Measurements from ENCODE around the gene KLHL25.

KLHL25 gene

DNA sequence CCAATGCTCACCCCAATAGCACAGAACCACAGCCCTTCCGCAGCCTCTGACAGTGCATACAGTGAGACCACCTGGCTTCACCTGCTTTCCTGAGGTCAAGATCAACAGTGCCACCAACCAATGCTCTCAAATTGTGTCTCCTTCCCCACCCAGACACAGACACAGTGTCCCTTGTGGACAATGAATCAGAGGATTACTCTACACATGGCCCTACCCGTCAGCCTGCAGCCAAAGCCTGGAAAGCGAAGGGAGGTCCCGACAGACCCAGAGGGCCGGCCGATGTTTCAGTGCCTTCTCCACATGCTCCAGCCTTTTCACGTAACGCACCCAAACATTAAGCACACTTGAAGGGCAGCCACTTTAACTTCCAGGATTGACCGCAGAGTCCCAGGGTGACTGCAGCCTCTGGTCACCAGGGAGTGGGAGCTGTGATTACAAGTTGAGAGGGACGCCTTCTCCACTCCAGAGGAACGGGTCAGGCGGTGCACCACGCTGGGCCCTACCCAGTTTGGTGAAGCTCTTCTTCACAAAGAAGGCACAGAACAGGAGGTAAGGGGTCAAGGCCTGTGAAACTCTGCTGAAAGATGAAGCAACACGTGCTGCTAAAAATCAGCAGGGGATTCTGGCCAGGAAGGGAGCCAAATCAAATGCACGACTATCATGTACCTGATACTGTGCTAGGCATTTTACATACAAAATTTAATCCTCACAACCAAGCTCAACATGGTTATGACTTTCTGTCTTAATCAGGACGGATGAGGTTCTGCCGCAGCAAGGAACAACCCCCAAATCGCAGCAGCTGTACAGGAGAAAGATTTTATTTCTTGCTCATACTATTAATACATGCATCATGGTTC, 17.2 kb downstream of the KLHL25 start:
- DNase-seq = no peak

DNA sequence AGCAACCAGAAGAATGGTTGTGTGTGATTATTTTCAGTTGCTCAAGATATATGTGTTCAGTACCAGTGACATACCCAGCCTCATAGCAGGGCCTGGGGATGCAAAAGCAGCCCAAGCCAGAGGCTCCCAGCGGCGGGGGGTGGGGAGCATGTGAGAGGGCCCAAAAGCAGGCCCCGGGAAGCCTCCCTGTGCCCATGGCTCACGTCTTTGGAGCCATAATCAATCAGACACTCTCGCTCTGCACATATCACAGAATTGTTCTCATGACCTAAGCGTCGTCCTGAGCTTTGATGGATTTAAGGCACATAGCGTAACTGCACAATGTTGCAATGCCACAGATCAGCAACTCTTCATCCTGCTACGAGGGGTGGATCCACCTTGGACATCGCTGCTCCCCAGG, 20.8 kb downstream of the KLHL25 start:
- no peak for DNase-seq

DNA sequence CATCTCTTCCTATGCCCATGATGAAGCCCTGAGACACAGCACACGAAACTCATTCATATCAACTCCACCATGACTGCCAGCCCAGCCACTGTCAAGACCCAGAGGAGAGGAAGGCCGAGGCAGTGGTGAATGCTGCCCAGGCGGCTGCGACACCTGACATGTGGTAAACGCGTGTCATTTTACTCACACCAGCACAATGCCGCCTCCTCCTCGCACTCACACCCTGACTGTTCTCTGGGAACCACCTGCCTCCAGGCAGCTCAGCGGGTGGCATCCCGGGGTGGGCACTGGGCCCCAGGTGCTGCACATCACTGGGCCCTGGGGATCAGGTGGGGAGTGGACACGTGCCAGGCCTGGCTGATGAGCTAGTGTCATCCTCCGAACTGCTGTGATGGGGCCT, 21.5 kb downstream of the KLHL25 start:
- DNase-seq = no peak

DNA sequence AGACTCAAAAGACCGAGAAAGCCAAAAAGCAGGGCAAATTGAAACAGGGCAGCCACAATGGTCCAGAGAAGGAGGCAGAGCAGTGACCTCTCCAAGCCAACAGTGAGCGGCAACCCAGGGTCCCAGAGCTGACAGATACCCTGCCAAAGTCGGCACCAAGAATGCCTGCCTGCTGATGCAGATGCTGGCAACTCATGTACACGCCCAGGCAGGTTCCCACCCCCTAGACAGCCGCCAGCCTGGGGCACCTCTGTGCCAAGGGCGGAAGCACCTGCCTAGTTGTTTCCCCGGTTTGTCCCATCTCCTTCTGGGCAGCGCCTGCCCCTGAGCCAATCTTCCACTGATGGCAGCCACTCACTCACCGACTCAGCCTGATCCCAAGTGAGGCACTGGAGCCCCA, 22.1 kb downstream of the KLHL25 start:
- DNase-seq = no peak

DNA sequence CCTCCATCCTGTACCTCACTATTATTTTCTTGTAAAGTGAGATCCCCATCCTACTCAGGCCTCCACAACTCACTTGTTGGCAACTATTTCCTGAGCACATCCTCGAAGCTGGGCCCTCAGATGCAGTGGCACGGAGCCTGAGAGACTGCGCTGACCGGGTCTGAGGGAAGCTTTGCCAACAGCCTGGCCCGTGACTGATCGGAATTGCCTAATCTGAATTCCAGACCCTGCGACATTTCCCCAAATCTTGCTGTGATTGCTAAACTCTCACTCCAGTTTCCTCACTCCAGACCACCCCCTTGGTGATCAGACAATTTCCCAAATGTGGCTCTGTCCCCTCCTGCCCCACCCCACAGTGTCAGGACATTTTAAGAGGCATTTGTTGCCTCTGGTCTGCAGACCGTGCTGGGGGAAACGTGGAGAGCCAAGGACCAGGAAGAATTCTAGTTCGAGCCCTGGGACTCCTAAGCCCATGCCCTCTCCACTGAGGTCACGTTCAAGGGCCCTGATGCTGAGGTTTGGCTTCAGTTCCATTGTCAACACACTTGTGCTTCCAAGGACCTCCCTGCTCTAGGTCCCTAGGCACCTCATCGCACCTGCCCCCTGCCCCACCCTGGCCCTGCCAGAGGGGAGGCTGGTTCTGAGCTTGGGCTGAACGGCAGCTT, 22.8 kb downstream of the KLHL25 start:
- no peak for DNase-seq

DNA sequence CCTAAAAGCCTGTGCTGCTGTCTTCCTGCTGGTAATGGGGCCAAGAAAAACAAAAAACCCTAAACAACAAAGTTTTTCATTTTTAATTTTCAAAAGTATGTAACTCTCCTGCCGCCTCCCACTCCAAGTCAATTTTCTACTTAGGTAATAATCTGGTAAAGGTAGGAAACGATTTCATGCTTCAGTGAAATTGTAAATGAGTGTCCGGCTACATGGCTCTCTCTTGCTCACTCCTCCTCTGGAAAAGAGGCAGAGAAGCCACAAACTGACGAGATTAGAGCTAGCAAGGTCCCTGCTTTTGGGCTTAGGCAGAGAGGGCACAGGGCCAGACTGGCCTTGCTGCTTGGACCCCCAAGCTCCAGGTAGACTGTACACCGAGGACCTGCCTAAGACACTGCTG, 23.5 kb downstream of the KLHL25 start:
- no peak for DNase-seq

DNA sequence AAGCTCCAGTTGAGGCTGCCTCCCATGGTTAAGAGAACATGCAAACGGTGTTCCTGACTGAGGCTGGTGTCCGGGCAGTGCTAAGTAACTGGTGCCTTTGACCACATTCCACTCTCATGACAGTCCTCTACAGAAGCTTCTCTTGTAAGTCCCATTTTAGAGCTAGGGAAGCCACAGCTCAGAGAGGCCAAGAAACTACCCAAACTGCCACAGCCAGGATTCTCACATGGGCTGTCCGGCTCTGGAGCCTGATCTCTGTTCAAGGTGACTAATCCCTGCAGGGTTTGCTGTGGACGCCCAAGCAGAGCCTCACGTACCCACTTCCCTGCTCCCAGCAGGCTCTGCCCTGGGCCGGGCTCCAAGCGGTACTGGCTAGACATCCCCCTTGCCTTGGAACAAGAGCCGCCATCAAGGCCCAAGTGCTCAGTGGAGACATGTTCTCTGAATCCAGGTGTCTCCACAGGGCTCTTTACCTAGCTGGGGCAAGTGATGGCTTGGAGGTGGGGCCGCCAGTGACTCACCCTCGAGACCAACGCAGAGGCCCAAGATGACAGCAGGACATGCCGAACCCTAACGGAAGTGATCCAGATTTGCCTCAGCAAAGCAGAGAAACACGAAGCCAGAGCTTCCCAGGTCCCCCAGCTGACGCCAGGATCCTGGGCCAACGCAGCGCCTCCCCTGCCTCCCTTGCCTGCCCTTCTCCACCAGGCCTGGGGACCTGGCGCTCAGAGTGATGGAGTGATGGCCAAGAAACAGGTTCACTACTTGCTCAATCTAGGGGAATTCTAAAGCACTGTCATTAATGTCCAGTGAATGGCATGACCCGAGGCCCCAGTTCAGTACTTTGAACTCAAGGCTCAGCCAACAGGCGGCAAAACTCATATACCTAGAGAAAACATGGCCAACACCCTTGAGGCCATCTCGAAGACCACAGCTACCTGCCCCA, 24.4 kb downstream of the KLHL25 start:
- DNase-seq = no peak

DNA sequence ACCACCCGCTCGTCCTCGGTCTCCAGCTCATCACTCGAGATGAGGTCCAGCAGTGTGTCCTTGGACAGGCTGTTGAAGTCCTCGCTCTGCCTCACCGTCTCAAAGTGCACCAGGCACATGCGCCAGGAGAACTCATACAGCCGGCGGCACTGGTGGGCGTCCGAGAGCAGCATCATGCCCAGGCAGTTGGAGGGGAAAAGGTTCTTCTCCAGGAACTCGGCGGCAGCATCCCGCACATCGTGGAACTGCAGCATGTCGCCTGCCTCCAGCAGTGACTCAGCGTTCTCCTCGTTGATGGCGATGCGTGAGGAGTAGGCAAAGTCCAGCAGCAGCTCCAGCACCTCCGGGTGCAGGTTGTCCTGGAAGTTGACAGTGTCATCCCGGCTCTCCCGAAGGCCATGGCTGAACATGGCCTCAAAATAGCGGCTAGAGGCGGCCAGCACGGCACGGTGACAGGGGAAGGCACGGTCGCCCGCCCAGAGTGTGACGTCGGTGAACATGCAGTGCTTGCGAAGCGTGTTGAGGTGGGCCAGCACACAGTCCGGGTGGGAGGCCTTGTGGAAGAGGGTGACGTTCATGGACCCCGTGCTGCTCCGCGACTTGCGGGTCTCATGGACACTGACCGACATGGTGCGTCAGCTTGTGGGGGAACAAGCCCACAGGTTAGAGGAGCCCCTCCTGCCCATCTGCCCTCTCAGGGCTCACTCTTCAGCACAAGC, 25.4 kb downstream of the KLHL25 start:
- no peak for DNase-seq

DNA sequence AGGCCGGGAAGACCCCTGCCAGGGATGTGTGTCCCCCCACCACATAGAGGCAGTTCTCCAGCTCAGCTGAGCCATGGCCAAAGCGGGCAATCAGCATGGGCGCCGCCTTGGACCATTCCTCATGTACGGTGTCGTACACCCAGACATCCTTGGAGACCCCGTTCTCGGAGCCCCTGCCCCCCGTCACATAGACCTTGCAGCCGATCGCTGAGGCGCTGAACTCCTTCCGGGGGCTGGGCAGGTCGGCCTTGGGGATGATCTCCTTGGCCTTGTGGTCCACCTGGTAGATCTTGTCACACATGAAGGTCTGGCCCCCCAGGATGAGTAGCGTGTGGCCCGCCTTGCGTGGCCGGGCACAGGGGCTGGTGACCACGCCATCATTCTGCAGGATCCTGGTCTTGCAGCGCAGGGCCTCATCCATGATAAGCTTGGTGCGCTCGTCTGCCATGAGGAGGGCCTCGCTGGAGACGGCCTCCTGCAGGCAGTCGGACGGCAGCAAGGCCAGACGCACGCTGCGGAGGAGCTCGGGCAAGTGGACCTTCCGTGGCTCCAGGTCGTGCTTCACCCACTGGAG, 26.0 kb downstream of the KLHL25 start:
- DNase-seq = no peak

DNA sequence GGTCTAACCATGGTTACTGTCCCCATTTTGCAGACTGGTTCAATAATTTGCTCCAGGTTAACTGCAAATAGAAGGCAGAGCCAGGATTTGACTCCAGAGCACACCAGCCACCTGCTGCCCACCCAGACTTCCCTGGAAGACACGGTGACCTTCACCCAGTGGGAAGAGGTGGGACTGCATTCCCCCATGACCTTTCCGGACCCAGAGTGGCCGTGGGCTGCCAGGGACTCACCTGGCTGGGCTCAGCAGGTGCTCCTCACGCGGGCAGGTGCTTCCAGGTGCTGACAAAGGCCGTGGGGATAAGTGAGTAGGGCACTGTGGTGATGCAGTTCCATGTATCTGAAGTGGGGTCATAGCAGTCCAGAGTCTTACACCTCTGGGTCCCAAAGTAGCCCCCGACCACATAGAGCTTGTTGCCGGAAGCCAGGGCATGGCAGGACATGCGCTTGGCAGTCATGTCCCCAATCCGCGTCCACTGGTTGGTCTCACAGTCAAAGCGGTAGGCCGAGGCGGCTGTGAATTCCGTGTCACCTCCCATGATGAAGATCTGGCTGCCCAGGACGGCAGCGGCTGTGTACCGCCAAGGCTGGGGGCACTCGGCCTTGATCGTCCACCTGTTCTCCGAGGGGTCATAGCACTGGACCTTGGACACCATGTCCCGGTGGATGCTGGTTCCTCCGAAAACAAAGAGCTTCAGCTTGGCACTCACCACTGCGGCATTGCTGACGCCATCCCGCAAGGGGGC, 26.8 kb downstream of the KLHL25 start:
- DNase-seq = no peak

DNA sequence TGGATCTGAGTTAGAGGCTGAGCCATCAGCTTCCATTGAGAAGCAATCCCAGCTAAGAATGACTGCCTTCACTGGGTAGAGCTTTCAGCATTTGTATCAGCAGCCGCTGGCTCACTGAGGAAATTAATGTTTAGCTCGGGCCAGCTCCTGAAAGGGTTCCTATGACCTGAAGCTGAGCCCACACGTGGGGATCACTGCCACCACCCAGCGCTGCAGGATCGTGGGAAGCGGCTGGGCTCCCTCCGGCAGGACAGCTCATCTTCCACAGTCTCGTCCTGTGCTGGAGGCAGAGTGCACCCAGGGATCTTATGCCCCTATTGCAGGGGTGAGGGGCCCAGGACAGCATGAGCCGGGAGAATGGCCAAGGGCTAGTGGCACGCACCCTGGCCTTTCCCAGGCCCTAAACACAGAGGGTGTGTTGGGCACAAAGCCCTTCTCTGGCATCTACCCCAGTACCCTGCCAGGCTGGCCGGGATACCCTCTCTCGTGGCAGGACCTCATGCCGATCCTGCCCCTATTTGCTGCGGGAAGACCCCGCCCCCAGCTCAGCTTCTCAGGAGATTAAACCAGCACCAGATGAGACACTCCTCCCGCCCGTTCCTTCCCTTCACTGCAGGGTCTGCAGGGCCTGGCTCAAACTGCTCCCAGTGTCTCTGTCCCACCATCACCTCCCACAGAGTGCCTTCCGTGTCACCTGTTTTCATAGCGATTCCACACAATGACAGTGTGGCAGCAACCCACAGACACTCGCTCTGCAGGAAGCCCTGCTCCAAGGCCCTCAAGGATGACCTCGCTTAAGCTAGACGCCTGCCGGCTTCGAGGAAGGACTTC, 28.5 kb downstream of the KLHL25 start:
- DNase-seq = no peak

DNA sequence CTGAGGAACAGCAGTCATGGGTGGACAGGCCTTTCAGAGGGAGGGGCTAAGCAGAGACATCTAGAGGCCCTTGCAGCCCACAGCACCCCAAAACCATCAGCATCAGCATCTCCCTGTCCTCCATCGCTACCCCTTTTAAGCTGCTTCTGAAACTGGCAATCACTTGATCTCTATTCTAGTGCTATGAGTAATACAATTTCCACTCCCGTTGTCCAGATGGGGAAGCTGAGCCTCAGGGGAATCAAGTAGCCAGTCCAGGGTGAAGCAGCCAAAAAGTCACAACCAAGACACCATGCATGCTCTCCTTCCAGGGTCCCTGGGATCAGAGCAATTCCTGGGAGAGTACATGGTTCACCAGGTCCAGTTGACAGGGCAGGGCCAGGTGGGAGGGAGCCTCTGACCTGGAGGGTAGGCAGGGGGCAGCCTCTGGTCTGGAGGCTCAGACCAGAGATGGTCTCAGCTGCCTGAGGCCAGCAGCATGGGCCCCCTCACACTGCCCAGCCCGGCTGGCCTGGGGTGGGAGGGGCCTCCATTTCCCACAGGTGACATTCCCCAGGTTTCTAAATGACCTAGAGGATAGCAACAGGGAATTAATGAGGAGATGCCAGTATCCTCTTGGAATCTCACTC, 30.0 kb downstream of the KLHL25 start:
- no peak for DNase-seq

DNA sequence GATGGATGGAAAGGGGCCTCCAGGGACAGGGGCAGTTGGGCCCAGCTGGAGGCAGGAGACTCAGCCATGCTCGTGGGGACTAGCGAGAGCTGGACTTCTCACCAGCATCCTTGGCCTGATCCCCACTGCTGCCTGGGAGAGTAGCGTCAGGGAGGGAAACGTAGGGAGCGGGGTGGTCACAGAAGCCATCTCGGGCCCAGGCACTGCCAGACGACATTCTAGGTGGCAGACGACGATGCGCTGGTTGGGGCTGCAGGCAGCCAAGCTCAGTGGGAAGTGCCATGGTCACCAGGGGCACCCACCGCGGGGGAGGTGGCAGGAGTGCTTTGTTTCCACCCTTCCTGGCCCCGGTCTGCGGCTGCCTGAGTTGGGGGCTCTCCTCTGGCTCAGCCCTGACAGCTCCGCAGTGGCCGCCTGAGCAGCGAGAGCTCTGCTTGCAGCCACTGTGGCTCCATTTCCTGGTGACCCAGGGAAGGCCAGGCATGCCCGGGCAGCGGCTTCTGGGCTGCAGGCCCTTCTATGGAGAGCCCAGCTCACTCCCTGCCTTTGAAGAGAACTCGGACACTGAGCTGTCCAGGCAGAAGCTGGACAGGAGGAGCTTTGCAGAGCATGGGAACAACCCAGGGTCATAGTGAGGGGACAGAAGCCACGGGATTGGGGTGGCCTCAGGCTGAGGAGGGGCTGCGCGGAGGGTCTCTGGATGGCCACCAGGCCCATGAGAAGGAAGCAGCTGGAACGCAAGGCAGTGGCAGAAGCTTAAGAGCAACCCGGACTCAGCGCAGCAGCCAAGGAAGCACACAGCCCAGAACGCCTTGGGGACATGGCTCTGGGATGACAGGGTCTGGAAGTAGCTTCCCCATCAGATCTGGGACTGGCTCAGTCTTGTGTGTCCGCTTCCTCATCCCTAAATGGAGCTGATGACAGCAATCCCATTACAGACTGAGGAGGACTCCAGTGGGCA, 30.8 kb downstream of the KLHL25 start:
- DNase-seq = no peak

DNA sequence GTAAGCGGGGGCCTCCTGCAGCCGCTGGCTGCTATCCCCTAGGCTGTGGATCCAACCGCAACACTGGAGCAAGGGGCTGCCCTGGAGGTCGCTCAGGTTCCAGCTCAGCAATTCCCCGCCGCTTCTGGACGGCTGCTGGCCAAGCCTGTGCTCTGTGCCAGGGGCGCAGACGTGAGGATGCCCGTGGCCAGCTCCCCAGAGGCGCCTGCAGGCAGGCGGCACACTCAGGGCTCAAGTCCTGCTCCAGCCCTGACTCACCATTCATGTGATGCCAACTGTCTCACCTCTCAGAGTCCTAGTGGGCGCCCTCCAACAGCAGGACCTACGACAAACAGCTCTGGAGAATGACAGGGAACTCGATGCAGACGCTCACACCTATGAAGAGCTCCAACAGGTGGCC, 31.6 kb downstream of the KLHL25 start:
- no peak for DNase-seq

DNA sequence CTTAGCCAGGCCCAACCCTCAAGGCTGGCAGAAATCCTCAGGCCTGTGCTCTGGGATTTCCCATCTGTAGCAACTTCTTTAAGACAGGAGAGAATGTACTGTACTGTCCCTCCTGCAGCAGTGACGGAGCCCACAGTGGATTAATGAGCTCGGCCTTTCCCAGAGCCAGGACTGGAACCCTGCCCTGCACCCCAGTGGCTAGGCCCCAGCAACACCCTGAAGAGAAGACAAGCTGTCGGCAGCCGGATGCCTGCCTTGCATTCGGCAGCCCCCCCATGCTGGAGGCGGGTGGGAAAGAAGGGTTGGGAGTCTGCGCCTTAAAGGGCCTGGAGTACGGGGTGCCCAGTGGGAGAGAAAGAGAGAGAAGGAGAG, 32.0 kb downstream of the KLHL25 start:
- no peak for DNase-seq

DNA sequence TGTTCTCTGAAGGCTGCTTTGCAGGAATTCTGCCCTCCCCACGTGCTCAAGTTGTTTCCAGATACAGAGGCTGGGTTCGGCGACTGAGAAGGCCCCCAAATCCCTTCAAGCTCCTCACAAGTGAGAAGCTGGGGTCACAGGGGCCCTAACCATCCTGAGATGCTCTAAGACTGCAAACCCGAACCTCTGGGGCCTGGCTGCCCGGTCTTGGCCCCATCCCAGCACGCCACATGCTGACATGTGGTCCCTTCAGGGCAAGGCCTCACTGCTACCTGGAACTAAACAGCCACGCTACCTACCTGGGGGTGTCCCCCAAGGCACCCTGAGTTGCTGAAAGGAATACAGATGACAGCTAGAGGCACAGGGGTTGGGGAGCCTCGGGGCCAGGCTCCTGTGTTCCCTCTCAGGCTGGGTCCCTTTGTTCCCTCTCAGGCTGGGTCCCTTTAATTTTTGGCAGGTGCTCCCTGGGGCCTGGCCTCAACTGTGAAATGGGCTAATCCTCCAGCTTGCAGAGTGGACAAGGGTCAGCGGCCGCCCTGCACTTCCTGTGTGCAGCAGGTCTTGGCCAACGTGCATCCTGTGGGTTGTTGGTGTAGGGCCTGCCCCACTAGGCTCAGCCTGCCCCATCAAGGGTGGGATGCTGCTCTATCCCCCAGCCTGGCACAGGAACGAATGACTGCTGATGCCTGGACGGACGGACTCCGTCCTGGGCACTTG, 32.5 kb downstream of the KLHL25 start:
- no peak for DNase-seq

DNA sequence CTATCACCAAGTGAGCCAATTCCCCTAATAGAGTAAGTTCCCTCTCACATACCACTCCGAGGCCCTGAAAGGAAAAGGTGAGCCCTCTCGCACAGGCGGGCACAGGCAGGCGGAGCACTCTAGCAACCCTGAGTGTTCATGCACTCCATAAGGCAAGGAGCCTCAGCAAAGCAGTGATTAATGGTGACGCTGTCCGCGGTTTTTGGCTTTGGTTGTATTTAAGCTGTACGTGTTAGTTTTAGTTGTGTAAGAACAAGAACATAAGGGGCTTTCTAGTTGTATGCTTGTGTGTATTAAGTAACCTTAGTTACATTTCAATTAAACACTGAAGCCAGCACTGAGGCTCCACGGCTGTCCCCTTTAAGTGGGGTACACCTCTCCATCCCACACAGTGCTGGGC, 33.1 kb downstream of the KLHL25 start:
- DNase-seq = no peak
